NT2/D1 (cell line): ENCODE data around the gene ERGIC1.

Source experiments
- DNase-seq: peaks from one replicate; pipeline ENCODE4 v3.0.0-alpha.2; 2011; ENCODE audit warnings: low read depth, low spot score
- H3K27me3 ChIP-seq: 2 replicates; pipeline ENCODE4 v1.6.0; 2011; ENCODE audit warnings: mild to moderate bottlenecking; ENCODE audit not compliant: insufficient read length, insufficient read depth
- H3K36me3 ChIP-seq: 2 replicates; pipeline ENCODE4 v1.6.1; 2011; ENCODE audit warnings: mild to moderate bottlenecking, low read length, mixed read lengths; ENCODE audit not compliant: insufficient read depth, insufficient read length
- H3K4me1 ChIP-seq: 2 replicates; pipeline ENCODE4 v1.5.1; 2011; ENCODE audit not compliant: insufficient read depth, insufficient read length
- H3K4me3 ChIP-seq: 2 replicates; pipeline ENCODE4 v1.5.1; 2011; ENCODE audit warnings: low read depth; ENCODE audit not compliant: insufficient read length
- H3K9ac ChIP-seq: 2 replicates; pipeline ENCODE4 v1.6.0; 2011; ENCODE audit warnings: low read depth; ENCODE audit not compliant: insufficient read length
- H3K9me3 ChIP-seq: 2 replicates; pipeline ENCODE4 v1.5.1; 2011; ENCODE audit warnings: mild to moderate bottlenecking, low read length; ENCODE audit not compliant: insufficient read depth
- SUZ12 ChIP-seq: IDR thresholded peaks from 2 replicates; pipeline ENCODE4 v1.6.1; 2011; ENCODE audit not compliant: insufficient read length, insufficient read depth; ENCODE audit errors: extremely low read depth
- YY1 ChIP-seq: IDR thresholded peaks from 2 replicates; pipeline ENCODE4 v1.6.1; 2011; ENCODE audit not compliant: insufficient read length, insufficient read depth
- ZNF274 ChIP-seq: IDR thresholded peaks from 2 replicates; pipeline ENCODE4 v1.6.1; 2011; ENCODE audit warnings: mild to moderate bottlenecking, low read depth, low read length

The ERGIC1 gene

DNA sequence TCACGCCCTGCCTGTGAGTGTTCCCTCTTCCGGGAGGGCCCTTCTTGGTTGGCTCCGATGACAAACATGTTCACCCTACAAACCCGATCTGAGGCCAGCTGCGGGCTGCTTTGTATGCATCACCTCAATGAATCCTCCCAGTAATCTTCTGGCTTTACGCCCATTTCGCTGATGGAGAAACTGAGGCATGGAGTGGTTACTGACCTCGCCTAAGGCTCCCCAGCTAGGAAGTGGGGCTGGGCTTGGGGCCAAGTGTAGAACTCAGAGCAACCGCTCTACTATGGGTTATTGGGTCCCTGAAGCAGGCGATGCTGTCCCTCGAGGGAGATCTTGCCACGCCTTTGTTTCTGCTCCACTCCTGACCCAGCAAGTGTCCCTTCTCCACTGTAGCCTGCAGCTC lies 86.9 kb downstream of the ERGIC1 start:
- Histone ChIP-seq H3K36me3 (peaks cover 60% of the 10 kb centered on the region), H3K9ac (no peak overlapping the region), H3K4me3 (no peak overlapping the region), H3K4me1 (peaks cover 7% of the 10 kb centered on the region), H3K27me3 (no peaks in the 10 kb centered on the region), H3K9me3 (no peaks in the 10 kb centered on the region)
- no peak for DNase-seq
- TF ChIP-seq ZNF274, result no peak
- TF ChIP-seq YY1, result no peak
- no peak for TF ChIP-seq SUZ12

DNA sequence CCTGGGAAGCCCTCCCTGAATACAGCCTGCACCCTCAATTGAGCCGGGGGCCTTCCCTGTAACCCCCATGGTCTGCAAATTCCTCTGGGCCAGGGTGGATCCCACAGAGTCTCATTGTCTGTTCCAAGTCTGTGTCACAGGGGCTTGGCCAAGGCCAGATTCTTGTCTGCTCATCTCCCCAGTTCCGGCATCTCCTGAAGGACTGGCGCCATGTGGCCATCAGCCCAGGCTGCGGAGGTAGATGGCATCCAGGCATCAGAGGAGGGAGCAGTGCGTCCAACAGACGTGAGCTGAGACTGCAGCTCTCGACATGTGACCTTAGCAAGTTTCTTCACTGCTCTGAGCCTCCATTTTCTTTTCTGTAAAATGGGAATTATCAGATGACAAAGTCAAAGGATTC lies 87.9 kb downstream of the ERGIC1 start:
- DNase-seq, result no peak
- H3K27me3 ChIP-seq, result no peaks in the 10 kb centered on the region
- H3K4me1 ChIP-seq, result peaks cover 7% of the 10 kb centered on the region
- H3K9ac ChIP-seq, result no peak overlapping the region
- H3K9me3 ChIP-seq, result no peaks in the 10 kb centered on the region
- H3K36me3 ChIP-seq, result peaks cover 62% of the 10 kb centered on the region
- TF ChIP-seq ZNF274, result no peak
- TF ChIP-seq SUZ12, result no peak
- TF ChIP-seq YY1, result no peak
- no peak overlapping the region for H3K4me3 ChIP-seq

DNA sequence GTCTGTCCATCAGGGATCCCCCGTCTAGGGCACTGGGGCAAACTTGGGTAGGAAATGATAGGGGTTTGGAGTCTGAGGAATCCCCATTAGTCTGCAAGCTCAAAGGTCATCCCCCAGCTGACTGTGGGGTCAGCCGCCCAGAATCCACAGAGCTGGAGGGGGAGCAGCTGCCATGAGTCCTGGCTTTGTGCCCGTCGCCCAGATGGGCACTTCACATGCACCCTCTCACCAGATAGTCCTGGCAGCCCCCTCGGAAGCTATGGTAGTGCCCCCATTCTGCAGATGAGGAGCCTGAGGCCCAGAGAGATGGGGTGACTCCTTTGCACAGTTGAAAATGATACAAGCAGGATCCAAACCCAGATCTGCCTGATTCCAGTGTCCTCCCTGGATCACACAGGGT lies 89.5 kb downstream of the ERGIC1 start:
- DNase-seq, result no peak
- Histone ChIP-seq H3K4me3 (no peak overlapping the region), H3K36me3 (peaks cover 58% of the 10 kb centered on the region)

DNA sequence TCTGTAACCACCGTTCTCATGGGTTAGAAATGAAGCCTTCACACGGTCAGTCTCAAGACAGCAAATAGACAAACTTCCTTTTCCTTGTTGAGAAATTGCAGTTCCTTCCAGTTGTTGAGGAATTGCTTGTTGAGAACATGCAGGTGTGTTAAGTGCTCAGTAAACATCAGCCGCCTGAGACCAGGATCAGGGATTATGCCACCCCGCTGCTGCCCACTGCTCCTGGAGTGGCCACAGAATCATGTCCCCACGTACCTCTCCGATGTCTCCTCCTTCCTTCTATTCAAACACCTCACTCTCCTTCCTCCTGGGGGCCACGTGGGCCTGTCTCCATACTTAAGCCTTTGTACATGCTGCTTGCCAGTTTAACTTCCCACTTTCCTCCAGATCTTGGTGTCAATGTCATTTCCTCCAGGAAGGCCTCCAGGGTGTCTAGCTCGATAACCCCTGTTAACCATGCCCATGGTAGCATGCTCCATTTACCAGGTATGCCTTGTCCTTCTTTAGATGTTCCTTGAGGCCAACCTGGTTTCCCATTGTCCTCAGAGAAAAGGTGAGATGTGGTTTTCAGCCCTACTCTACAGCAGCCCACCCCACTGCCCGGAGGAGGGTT lies 91.4 kb downstream of the ERGIC1 start:
- TF ChIP-seq YY1 (no peak), SUZ12 (no peak), ZNF274 (no peak)
- Histone ChIP-seq H3K27me3 (no peaks in the 10 kb centered on the region), H3K9me3 (no peaks in the 10 kb centered on the region), H3K4me3 (no peak overlapping the region), H3K36me3 (peaks cover 46% of the 10 kb centered on the region), H3K4me1 (peaks cover 1% of the 10 kb centered on the region), H3K9ac (no peak overlapping the region)
- no peak for DNase-seq

More for the DNA sequence above, 89.5 kb downstream of the ERGIC1 start:
- Histone ChIP-seq H3K4me1 (peaks cover 7% of the 10 kb centered on the region), H3K9me3 (no peaks in the 10 kb centered on the region), H3K9ac (no peak overlapping the region), H3K27me3 (no peaks in the 10 kb centered on the region)
- TF ChIP-seq SUZ12, result no peak
- TF ChIP-seq ZNF274, result no peak
- no peak for TF ChIP-seq YY1

DNA sequence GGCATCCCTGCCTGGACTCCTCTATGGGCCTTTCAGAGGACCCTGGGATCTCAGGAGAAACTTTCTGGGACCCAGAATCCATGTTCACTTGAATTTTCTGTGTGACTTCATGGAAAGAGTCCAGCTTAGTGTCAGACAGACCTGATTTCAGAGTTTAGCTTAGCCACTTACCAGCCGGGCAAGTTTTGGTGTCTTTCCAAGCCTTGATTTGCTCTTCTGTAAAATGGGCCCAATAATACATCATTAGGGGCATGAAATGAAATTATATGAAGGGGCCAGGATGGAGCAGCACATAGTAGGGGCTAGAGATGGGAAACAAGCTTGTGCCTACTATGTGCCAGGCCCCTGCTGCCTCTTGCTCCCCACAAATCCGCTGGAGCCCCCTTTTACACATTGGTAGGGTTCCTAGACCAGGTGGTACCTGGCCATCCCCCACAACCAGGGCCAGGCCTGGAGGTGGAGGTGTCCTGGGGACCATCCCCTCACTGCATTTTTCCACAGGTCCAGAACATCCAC lies 92.0 kb downstream of the ERGIC1 start:
- H3K9me3 ChIP-seq, result no peaks in the 10 kb centered on the region
- no peak for TF ChIP-seq ZNF274
- TF ChIP-seq SUZ12, result no peak
- TF ChIP-seq YY1, result no peak
- no peak overlapping the region for H3K4me3 ChIP-seq
- no peaks in the 10 kb centered on the region for H3K4me1 ChIP-seq
- DNase-seq, result no peak
- H3K27me3 ChIP-seq, result no peaks in the 10 kb centered on the region
- H3K9ac ChIP-seq, result no peak overlapping the region
- H3K36me3 ChIP-seq, result peaks cover 43% of the 10 kb centered on the region

DNA sequence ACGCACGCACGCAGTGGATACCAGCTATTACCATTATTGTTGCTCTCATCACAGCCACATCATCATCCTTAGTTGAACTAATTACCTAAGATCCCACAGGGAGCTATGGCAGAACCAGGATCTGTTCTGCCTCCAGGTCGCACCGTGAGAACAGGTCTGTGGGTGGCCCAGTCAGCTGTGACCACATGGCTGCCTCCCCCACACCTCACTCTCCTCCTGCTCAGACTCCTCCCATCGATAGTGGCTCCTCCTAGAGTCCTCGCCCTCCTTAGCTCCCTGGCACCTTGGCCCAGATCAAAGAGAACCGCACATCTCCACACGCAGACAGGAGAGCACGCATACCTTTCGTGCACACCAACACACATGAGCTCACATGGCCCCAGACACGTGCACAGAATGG lies 92.7 kb downstream of the ERGIC1 start:
- no peak for DNase-seq
- TF ChIP-seq YY1 (no peak), SUZ12 (no peak)

DNA sequence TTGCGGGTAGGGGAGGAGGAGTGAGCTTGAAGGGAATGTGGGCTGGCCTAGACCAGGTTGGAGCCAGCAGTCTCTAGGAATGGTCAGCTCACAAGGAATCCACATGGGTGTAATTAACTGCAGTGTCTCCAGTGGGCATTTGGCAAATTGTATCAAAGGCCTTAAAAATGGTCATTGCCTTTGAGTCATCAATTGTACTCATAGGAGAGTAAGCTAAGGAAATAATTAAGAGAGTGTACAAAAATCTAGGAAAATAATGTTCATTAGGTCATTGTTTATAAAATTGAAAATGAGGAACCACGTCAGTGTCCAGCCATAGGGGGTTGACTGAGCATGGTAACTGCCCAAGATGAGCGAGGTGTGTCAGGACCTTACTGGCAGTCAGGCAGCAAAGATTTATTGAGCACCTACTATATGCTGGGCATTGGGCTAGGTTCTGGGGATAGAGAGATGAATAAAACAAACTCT lies 95.4 kb downstream of the ERGIC1 start:
- H3K36me3 ChIP-seq, result peaks cover 23% of the 10 kb centered on the region
- H3K9ac ChIP-seq, result no peak overlapping the region
- no peaks in the 10 kb centered on the region for H3K27me3 ChIP-seq
- H3K4me3 ChIP-seq, result no peak overlapping the region
- H3K9me3 ChIP-seq, result no peaks in the 10 kb centered on the region
- TF ChIP-seq ZNF274 (no peak), SUZ12 (no peak), YY1 (no peak)
- peaks cover 16% of the 10 kb centered on the region for H3K4me1 ChIP-seq
- DNase-seq, result no peak

More for the DNA sequence above, 92.7 kb downstream of the ERGIC1 start:
- Histone ChIP-seq H3K27me3 (no peaks in the 10 kb centered on the region), H3K4me1 (no peaks in the 10 kb centered on the region), H3K36me3 (peaks cover 35% of the 10 kb centered on the region), H3K4me3 (no peak overlapping the region), H3K9me3 (no peaks in the 10 kb centered on the region), H3K9ac (no peak overlapping the region)

DNA sequence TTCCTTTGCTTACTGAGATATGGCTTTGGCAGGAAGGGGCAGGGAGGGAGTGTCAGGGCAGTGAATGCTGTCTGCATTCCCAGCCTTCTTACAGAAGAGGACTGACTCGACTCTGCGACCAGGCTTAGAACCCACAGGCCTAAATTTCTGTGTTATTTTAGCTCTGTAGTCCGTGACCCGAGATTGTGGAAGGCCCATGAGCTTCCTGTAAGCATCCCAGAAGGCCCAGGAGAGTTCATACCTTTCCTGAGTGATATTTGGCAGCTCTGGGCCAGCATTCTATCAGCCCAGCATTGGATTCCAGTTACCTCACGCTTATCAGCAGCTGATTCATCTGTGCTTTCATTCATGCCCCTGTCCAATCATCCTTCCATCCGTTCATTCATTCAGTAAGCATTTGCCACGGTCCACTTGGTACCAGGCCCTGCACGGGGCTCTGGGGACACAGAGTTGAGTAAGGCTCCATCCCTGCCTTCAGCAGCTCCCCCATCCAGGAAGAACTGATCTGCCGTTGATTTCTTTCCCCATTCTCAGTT lies 97.0 kb downstream of the ERGIC1 start:
- Histone ChIP-seq H3K27me3 (no peaks in the 10 kb centered on the region), H3K4me1 (peaks cover 18% of the 10 kb centered on the region), H3K36me3 (peaks cover 27% of the 10 kb centered on the region), H3K9ac (no peak overlapping the region), H3K9me3 (no peaks in the 10 kb centered on the region), H3K4me3 (no peak overlapping the region)
- TF ChIP-seq ZNF274 (no peak), YY1 (no peak), SUZ12 (no peak)
- no peak for DNase-seq
